ENCODE results near the gene COG8.

COG8 gene

GRCh38 chr16:69311533-69312387 lies 27.6 kb downstream of the COG8 start:
- TF ChIP-seq CTCF (IDR thresholded peaks at IDR 0.05; ENCODE audit: extremely low read depth, missing control alignments), result peak; percentile 10
- peak; percentile 67 for DNase-seq (ENCODE audit: low spot score)

- TF ChIP-seq CTCF (IDR thresholded peaks at IDR 0.05; ENCODE audit: extremely low read depth, missing control alignments), result peak; percentile 99
- DNase-seq (ENCODE audit: low spot score), result peak; percentile 99
Observed at GRCh38 chr16:69310653-69311532, 28.5 kb downstream of the COG8 start, which contains the start of gene VPS4A. VPS4A (plus strand) TSS chr16:69311350; CDS start chr16:69311512, 162 bp downstream.

GRCh38 chr16:69309316-69309715 lies 30.0 kb downstream of the COG8 start:
- TF ChIP-seq CTCF (IDR thresholded peaks at IDR 0.05; ENCODE audit: extremely low read depth, missing control alignments), result no peak
- DNase-seq (ENCODE audit: low spot score), result no peak

GRCh38 chr16:69307856-69308255 lies 31.5 kb downstream of the COG8 start:
- DNase-seq (ENCODE audit: low spot score), result no peak
- TF ChIP-seq CTCF (IDR thresholded peaks at IDR 0.05; ENCODE audit: extremely low read depth, missing control alignments), result no peak

- DNase-seq (ENCODE audit: low spot score), result no peak
- TF ChIP-seq CTCF (IDR thresholded peaks at IDR 0.05; ENCODE audit: extremely low read depth, missing control alignments), result no peak
Observed at GRCh38 chr16:69307091-69307490, 32.3 kb downstream of the COG8 start.

- no peak for TF ChIP-seq CTCF (IDR thresholded peaks at IDR 0.05; ENCODE audit: extremely low read depth, missing control alignments)
- DNase-seq (ENCODE audit: low spot score), result no peak
Observed at GRCh38 chr16:69306031-69306430, 33.3 kb downstream of the COG8 start.

GRCh38 chr16:69302301-69302700 lies 37.1 kb downstream of the COG8 start:
- DNase-seq (ENCODE audit: low spot score), result no peak
- no peak for TF ChIP-seq CTCF (IDR thresholded peaks at IDR 0.05; ENCODE audit: extremely low read depth, missing control alignments)
